Activated CD4-positive, alpha-beta T cell treated with anti-CD3 and anti-CD28 coated beads, Interleukin-2, amount 50 U/mL, for 4 hours (primary cell): ENCODE measurements around the gene FANCD2OS.
"Not testable (repeated sequence)": the region's sequence is repeated elsewhere in the genome, so short reads cannot be mapped to it uniquely, and the experiment has no call there.

Experiments used
- DNase-seq, 2 experiments: peaks; one replicate each; pipeline ENCODE4 v3.0.0-alpha.2; 2020

FANCD2OS gene, protein sequence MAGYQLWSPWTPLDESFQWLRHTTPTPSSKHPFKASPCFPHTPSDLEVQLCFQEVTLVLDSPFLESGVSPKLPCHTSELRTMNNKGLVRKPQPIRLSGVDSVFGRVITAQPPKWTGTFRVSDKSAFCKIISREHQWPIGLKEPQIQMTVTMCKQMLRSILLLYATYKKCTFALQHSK

DNA sequence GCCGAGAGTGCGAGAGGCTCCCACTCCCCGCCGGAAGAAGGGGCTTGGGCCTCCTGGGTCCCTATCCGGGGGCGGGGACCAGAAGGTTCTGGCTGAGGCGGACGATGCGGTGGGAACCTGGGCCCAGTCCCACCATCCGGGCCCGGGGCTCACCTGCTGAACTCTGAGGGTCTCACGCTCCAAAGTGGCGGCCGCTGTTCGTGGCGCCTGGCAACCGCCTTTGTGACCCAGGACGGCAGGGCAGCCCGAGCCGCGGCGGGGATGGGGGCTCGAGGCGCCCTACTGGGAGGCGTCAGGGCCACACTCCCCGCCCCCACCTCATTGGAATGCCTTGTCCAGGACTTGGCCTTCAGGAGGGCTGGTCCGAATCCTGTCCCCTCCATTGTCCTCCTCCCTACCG, at the start of gene FANCD2OS:
Gene FANCD2OS (minus strand): TSS at position 165 of the 400 bp plus-strand sequence. CDS start 3,481 bp downstream, outside the sequence.
- no peak for DNase-seq

DNA sequence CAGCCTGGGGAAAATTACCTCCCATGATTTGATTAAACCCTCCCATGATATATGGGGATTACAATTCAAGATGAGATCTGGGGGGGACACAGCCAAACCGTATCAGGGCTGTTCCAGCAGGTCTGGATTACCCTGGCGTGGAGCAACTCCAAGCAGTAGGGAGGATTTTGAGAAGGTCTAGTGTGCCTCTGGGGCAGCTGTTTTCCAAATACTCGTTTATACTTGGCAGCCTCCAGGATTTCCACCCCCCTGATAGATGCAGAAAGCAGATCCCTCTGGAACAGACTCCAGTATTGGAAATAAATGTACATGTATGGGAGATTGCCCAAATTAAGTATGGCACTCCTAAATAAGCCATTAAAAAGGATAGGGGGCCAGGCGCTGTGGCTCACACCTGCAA, 49.0 kb upstream of the FANCD2OS start:
- no peak for DNase-seq

DNA sequence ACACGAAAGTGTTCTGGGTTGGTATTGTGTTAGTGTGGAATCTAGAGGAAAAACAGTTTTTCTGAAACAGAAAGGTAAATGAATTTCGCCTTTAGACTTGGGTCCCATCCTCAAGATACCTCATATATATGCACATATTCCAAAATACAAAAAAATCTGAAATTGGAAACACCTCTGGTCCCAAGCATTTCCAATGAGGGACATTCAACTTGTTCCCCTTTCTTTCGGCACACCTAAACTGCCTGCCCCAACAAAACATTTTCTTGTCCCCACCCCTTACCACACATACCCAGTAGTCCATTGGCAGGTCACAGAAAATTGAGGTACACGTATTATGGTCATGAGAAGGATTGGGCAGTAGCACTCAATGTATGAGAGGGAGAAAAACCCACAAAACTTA, 47.6 kb upstream of the FANCD2OS start:
- DNase-seq: no peak

DNA sequence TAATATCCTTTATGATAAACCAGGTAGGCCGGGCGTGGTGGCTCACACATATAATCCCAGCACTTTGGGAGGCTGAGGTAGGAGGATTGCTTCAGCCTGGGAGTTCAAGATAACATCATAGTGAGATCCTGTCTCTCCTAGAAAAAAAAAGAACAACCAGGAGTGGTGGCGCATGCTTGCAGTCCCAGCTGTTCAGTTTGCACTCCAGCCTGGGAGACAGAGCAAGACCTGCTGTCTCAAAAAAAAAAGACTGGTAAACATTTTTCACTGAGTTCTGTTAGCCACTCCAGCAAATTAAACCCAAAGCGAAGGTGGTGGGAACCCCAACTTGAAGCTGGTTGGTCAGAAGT, 47.0 kb upstream of the FANCD2OS start:
- no peak for DNase-seq

DNA sequence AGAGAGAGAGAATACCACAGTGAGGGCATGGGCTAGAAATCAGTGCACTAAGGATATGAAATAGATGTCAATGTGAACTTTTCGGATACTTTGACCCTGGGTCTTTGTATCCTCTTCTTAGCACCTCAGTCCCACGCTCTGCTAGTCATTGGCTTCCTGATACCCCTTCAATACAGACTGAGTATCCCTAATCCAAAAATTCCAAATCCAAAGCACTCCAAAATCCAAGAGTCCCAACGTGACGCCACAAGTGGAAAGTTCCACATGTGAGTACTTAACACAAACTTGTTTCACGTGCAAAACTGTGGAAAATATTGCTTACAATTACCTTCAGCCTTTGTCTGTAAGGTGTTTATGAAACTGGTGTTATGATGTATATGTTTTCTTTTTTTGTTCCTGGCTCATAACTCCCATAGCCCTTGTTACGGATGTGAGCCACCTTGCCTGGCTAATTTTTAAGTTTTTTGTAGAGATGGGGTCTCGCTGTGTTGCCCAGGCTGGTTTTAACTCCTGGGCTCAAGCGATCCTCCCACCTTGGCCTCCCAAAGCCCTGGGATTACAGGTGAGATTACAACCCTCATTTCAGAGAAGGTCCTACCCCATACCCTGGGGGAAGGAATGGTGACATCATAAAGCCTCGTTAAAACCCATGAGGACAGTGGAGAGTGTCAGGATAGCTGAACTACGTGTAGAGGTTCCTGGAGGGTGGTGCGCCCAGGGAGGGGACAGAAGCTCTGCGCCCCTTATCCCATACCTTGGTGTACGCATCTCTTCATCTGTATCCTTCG, 46.5 kb upstream of the FANCD2OS start:
- DNase-seq: no peak

DNA sequence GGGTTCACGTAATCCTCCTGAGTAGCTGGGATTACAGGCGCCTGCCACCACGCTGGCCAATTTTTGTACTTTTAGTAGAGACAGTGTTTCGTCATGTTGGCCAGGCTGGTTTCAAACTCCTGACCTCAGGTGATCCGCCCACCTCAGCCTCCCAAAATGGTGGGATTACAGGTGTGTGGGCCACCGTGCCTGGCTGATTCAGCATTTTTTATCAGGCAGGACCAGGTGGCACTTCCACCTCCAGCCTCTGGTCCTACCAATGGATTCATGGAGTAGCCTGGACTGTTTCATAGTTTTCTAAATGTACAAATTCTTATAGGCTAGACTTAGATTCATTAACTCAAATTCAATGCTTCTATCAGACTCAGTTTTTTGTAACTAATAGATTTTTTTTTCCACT, 42.9 kb upstream of the FANCD2OS start:
- DNase-seq: no peak

DNA sequence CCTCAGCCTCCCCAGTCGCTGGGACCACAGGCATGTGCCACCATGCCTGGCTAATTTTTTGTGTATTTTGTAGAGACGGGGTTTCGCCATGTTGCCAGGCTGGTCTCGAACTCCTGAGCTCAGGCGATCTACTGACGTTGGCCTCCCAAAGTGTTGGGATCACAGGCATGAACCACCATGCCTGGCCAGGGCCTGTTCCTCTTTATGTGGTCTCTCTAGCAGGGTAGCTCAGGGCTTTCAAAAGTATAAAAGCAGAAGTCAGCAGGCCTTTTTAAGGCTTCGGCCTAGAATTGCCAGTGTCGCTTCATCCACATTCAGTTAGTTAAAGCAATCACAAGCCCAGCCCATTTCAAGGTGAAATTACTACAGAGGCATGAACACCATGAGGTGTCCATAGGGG, 41.2 kb upstream of the FANCD2OS start:
- no peak for DNase-seq

DNA sequence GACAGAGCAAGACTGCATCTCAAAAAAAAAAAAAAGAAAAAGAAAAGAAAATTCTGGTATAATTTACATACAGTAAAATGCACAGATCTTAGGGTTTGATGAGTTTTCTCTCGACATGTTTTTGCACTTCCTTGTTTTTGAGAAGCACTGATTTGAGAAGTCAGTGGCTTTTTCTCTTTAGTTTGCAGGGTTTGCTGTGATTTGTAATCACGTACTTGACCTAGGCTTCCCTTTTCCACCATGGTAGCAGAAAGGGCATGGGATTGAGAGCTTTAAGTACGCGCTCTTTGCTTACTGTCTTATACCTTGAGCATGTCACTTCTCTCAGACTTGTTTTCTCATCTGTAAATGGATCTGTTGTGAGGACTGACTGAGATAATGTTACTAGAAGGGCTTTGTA, 37.6 kb upstream of the FANCD2OS start:
- no peak for DNase-seq

DNA sequence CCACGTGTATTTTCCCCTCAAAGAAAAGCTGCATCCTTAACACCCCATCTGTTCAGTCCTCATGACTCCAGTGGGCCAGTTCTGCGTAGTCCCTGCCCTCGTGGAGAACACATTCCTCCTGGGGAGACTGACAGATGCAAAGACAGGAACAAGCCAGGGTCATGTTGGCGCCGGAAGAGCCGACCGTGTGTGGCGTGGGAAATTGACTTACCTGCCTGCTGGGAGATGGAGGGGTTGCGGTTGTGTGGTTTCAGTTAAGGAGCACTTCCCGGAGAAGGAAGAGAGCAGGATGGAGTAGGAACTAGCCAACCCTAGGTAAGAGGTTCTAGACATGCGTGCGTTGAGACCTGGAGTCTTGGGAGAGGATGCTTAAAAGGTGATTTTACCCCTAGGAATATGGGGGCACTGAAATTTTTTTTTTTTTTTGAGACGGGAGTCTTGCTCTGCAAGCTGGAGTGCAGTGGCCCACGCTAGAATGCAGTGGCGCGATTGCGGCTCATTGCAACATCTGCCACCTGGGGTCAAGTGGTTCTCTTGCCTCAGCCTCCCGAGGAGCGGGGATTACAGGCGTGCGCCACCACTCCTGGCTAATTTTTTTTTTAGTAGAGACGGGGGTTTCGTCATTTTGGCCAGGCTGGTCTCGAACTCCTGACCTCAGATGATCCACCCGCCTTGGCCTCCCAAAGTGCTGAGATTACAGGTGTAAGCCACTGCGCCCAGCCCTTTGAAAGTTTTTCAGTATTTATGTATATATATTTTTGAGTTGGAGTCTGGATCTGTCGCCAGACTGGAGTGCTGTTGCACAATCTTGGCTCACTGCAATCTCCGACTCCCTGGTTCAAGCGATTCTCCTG, 34.9 kb upstream of the FANCD2OS start:
- no peak for DNase-seq

DNA sequence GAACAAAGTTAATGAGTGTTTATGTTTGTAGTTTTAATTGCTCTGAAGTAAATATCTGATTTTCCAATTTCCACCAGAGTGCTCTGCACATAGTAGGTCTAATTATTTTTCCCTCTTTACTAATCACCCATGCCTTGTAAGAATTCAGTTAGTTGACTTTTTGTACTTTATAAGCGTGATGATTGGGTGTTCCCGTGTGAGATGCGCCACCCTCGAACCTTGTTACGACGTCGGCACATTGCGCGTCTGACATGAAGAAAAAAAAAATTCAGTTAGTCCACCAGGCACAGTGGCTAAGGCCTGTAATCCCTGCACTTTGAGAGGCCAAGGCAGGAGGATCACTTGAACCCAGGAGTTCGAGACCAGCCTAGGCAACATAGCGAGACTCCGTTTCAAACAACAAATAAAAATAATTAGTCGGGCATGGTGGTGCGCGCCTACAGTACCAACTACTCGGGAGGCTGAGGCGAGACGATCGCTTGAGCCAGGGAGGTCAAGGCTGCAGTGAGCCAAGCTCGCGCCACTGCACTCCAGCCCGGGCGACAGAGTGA, 33.0 kb upstream of the FANCD2OS start:
- no peak for DNase-seq

DNA sequence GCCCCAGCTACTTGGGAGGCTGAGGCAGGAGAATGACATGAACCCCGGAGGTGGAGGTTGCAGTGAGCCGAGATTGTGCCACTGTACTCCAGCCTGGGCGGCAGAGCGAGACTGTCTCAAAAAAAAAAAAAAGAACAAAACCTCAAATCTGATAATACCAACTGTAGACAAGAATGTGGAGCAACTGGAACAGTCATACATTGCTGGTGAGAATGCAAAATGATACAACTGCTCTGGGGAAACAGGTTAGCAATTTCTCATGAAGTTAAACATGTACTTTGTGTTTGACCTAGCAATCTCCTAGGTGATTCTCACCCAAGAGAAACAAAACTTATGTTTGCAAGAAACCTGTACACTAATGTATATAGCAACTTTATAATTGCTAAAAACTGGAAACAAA, 29.1 kb upstream of the FANCD2OS start:
- no peak for DNase-seq

DNA sequence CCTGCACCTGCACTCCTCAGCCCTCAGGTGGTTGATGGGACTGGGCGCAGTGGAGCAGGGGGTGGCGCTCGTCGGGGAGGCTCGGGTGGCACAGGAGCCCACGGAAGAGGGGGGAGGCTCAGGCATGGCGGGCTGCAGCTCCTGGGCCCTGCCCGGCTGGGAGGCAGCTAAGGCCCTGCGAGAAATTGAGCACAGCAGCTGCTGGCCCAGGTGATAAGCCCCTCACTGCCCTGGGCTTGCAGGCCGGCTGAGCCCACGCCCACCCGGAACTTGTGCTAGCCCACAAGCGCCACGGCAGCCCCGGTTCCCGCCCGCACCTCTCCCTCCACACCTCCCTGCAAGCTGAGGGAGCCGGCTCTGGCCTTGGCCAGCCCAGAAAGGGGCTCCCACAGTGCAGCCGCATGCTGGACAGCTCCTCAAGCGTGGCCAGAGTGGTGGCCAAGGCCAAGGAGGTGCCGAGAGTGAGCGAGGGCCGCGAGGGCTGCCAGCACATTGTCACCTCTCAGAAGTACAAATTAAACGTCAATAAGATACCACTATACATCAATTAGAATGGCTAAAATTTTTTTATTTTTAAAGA, 28.5 kb upstream of the FANCD2OS start:
- no peak for DNase-seq

DNA sequence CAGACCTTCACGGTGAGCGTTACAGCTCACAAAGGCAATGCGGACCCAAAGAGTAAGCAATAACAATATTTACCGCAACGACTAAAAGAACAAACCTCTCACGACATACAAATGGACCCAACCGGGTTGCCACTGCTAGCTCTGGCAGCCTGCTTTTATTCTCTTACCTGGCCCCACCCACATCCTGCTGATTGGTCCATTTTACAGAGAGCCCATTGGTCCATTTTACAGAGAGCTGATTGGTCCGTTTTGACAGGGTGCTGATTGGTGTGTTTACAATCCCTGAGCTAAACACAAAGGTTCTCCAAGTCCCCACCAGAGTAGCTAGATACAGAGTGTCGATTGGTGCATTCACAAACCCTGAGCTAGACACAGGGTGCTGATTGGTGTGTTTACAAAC, 27.8 kb upstream of the FANCD2OS start:
- DNase-seq: not testable (repeated sequence)

DNA sequence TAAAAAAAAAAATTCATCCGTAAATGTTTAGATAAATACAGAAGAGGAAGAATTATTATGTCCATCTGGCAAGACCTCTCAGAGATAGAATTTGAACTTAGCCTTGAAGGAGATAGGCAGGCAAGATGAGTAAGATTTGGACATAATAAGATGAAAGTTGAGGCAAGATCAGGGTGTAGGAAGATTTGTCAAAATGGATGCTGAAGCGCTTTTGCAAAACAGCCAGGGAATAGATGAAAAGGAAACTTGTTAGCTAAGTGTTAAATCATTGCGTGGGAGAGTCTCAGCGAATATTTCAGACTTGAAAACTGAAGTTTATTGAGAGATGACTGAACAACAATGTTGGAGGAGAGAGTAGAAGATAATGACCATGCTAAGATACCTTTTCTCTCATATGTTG, 14.7 kb upstream of the FANCD2OS start:
- DNase-seq: no peak

DNA sequence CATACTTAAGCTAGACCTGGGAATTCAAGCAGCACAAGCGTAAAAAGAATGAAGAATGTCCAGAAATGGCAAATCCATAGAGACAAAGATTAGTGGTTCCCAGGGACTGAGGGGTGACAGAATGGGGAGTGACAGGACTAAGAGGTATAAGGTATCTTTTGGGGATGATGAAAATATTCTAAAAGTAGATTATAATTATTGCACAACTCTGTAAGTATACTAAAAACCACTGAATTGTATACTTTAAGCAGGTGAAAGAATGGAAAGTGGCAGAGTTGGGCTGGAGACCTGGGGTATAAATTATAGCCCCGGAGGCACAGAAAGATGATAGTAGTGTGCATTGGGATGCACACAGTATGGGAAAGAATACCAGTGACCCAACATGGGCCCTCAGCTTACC, 13.0 kb upstream of the FANCD2OS start:
- no peak for DNase-seq

DNA sequence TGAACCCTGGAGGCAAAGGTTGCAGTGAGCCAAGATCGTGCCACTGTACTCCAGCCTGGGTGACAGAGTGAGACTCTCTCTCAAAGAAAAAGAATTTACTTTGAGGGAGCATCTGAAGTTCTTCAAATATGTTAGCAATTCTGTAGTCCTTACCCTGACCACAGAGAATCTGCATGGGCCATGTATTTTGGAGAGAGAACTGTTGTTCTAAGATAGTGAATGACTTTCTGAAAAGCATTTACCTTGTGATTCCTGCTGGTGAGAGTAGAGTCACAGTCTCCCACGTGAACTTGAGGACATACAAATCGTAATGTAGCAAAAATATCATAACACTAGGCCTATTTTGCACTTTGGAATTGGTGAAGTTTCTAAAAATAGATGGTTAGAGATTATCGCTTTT, 11.3 kb upstream of the FANCD2OS start:
- no peak for DNase-seq

DNA sequence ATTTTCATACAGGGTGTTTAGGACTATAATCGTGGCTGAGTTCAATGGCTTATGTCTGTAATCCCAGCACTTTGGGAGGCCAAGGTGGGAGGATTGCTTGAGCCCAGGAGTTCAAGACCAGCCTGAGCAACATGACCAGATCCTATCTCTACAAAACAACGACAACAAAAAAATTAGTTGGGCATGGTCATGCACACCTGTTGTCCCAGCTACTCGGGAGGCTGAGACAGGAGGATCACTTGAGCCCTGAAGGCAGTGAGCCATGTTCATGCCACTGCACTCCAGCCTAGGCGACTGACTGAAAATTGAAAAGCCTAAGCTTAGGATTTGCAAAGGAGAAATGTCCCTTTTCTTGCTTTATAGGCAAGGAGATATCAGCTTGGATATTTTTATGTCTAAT, 8.9 kb upstream of the FANCD2OS start:
- DNase-seq: no peak

DNA sequence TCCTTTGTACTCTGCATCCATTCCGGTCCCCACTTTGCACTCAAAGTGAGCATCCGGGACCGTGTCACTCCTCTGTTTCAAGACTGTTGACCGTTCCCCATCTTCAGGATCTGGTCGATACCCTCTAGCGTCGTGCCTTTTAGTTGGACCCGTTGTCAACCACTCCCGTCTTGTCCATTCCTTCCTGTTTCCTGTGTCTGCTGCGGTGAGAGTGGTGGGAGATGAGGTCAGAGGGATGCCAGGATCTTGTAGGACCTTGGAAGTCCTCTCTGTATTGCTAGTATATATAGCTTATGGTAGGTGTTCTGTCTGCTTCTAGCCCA, 8.0 kb upstream of the FANCD2OS start:
- DNase-seq: no peak

DNA sequence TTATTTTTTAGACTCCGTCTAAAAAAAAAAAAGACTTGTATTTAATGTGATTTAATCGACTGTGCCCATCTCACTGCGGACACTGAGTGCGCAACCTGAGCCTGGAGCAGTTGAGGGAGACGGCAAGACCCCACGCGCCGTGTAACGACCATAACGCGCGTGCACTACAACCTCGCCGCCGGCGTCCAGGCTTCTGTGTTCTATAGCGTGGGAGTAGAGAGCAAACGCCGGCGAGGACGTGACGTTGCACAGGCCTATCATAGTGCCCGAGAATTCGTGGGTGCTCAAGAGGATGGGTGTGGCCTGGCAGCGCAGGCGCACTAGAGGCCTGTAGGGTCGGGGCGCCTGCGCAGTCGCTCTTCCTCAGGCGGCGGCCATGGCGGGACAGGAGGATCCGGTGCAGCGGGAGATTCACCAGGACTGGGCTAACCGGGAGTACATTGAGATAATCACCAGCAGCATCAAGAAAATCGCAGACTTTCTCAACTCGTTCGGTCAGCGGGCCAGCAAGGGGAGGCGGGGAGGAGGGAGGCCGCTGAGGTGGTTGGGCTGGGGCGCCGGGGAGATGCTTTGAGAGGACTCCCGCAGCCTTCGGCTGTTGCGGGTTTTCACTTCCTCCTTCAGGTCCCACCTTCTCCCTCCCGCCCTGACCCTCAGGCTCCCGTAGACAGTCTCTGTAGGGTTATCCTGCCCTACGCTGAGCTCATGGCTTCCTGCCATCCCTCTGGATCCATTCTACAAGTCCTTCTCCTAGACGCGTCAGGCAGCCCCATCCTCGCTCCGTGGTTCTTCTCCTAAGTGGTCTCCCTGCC, 7.5 kb upstream of the FANCD2OS start, which contains the start of gene BRK1:
Gene BRK1 (plus strand): TSS at position 350 of the 812 bp plus-strand sequence. CDS start 27 bp downstream, at position 377.
- peak; percentile 90 to 92 for DNase-seq

DNA sequence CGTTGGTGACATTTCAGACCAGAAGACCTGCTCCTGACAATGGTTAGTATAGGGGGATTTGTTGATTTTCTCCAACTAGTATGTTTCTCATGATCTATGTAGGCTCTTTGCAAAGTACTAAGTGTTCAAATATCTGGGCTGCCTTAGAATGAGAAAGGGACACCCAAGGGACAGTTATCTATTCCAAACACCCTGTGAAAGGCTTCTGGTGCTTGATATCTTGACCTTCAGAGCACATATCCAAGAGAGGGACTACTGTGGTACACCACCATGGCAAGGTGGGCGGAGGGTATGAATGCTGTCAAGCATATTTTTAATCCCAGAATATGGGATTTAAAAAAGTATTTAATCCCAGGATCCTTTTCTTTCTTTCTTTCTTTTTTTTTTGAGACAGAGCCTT, 1.1 kb downstream of the FANCD2OS start:
- DNase-seq: no peak

DNA sequence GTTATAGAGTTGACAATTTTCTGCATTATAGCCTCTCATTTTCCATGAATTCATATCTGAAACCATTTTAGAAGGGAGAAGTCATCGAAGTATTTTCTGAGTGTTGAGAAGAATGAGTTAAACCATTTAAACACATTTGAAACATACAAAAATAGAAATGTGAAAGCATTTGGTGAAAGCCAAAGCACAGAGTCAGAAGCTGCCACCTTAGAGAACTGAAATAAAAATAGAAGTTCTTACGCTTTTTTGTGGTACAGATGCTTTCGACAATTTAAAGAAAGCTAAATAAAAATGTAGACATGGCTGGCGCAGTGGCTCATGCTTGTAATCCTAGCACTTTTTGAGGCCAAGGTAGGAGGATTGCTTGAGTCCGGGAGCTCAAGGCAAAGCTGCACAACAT, 9.0 kb downstream of the FANCD2OS start:
- DNase-seq: no peak

DNA sequence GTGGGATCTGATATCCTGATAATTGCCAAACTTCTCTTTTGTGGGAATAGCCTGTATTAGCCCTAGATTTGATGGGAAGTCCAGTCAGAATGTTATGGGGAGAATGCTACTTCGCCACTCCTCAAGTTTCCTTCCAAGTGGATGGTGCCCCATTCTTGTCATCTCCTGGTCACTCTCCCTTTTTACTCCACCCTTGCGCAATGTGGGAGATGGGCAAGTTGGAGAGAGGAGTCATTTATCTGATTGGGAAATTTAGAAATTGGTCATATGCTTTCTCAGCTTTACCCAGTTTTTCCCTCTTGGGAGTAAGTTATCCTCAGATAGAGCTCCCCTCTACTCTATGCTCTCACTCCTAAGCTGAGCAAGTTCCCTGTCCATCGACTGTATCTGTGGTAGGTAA, 14.4 kb downstream of the FANCD2OS start:
- DNase-seq: no peak
